ENCODE data around the gene MYADML2. TPM values are rescaled to one million over a fixed set of nuclear protein-coding genes. Genes with fewer than 3 reads are reported as not detected.

MYADML2 gene
- total and polyA plus RNA-seq, 2 of the 8 experiments (the other 6 are each of a cell fraction or from before 2014, with no cell fraction given): 0.26 to 0.47 TPM

GRCh38 chr17:81931557-81932332, 15.3 kb downstream of the MYADML2 start (continued):
- TF ChIP-seq JUND (IDR thresholded peaks at IDR 0.05; ENCODE audit: low read length) (no peak), CHD1 (IDR thresholded peaks at IDR 0.05; ENCODE audit: low read depth, low read length) (no peak), FOSL1 (IDR thresholded peaks at IDR 0.05; ENCODE audit: insufficient read depth, low read depth, low read length) (no peak), TEAD4 (IDR thresholded peaks at IDR 0.05; ENCODE audit: low read depth, low read length) (no peak), EGR1 (IDR thresholded peaks at IDR 0.05; ENCODE audit: borderline replicate concordance, low read depth, low read length) (no peak), TCF12 (IDR thresholded peaks at IDR 0.05; ENCODE audit: low read depth, low read length) (no peak)
